OCI-LY7 (cell line): ENCODE data around the gene LTO1.

Experiments
- EZH2phosphoT487 ChIP-seq: fragments of 200-600 bp; sonication (generic); IDR thresholded peaks from 2 replicates; pipeline ENCODE4 v1.6.1; 2018; ENCODE audit warnings: low read depth, borderline replicate concordance, mild to moderate bottlenecking, mixed run types, antibody characterized with exemption, low read length, moderate library complexity, mixed read lengths
- TF ChIP-seq, protein P1 (sequence below): fragments of 200-600 bp; sonication (generic); conservative IDR thresholded peaks from 2 replicates; pipeline ENCODE4 v1.5.1; 2014; ENCODE audit warnings: mild to moderate bottlenecking, antibody characterized with exemption, low read length, moderate library complexity, mixed read lengths

DNA sequence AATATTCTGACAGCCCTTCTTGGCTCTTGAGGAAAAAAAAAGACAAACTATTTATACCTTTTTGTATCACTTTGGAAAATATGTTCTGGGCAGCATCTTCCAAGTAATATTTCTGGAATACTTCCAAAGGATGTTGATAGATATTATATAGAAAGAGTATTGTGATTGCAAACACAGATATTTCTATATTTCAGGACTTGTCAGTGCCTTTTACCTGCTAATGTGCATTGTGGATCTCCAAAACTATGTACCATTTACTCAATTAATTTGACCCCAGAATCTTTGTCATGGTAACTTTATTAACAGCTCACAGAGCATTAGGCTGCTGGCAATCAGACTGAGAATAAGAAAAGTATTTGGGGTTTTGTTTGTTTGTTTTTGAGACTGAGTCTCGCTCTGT is 50.9 kb downstream of the LTO1 start:
- TF ChIP-seq EZH2phosphoT487 = no peak
- TF ChIP-seq, protein P1, sequence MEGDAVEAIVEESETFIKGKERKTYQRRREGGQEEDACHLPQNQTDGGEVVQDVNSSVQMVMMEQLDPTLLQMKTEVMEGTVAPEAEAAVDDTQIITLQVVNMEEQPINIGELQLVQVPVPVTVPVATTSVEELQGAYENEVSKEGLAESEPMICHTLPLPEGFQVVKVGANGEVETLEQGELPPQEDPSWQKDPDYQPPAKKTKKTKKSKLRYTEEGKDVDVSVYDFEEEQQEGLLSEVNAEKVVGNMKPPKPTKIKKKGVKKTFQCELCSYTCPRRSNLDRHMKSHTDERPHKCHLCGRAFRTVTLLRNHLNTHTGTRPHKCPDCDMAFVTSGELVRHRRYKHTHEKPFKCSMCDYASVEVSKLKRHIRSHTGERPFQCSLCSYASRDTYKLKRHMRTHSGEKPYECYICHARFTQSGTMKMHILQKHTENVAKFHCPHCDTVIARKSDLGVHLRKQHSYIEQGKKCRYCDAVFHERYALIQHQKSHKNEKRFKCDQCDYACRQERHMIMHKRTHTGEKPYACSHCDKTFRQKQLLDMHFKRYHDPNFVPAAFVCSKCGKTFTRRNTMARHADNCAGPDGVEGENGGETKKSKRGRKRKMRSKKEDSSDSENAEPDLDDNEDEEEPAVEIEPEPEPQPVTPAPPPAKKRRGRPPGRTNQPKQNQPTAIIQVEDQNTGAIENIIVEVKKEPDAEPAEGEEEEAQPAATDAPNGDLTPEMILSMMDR = no peak
